Panc1 (cell line): Measurements from ENCODE around the gene RALGPS1. TPM values are rescaled to one million over a fixed set of nuclear protein-coding genes. Genes with fewer than 3 reads are reported as not detected.

Source experiments
- ATAC-seq: fragments of 200-7000 bp; cut with Tn5 transposase; 2 replicates; pipeline ENCODE4 v1.9.1; 2020; ENCODE audit warnings: mild to moderate bottlenecking, moderate library complexity
- BruUV-seq: library from RNA; stranded (reverse); fragments of 400-500 nt; replicated peaks from 2 replicates; lab custom pipeline; 2021; lab: Mats Ljungman, UMichigan
- CTCF ChIA-PET: fragments of 300-600 bp; sonication (Branson Sonifier 250); formaldehyde crosslinking; loops from one replicate; lab custom pipeline; 2022; ENCODE audit warnings: antibody characterized with exemption; lab: Charles Lee
- POLR2A ChIA-PET: fragments of 300-600 bp; sonication (Branson Sonifier 250); formaldehyde crosslinking; loops from one replicate; lab custom pipeline; 2022; ENCODE audit warnings: antibody characterized with exemption; lab: Charles Lee
- DNase-seq: peaks from one replicate; pipeline ENCODE4 v3.0.0-alpha.2; 2010; ENCODE audit warnings: low read depth, low spot score
- H3K27ac ChIP-seq: 2 replicates; pipeline ENCODE4 v1.5.1; 2011; ENCODE audit warnings: mild to moderate bottlenecking, low read length, inconsistent platforms
- H3K27me3 ChIP-seq: fragments of 200-500 bp; sonication (Bioruptor generic); 2 replicates; pipeline ENCODE4 v1.6.0; 2014; ENCODE audit warnings: low read length, inconsistent platforms; ENCODE audit not compliant: control insufficient read depth, insufficient read depth
- H3K36me3 ChIP-seq: fragments of 200-500 bp; sonication (Bioruptor generic); 2 replicates; pipeline ENCODE4 v1.5.1; 2014; ENCODE audit warnings: inconsistent platforms, mild to moderate bottlenecking, low read length, moderate library complexity; ENCODE audit not compliant: control insufficient read depth, insufficient read depth
- H3K4me1 ChIP-seq: 2 replicates; pipeline ENCODE4 v1.5.1; 2011; ENCODE audit warnings: inconsistent platforms, mild to moderate bottlenecking, low read length, moderate library complexity; ENCODE audit not compliant: control insufficient read depth, insufficient read depth
- H3K4me3 ChIP-seq, 2 experiments: 2 replicates each; pipeline ENCODE4 v1.5.1; 2011 to 2012; ENCODE audit warnings: low read depth in 2 of 2, low read length in 2 of 2, mild to moderate bottlenecking in 2 of 2, inconsistent platforms in 1 of 2, moderate library complexity in 1 of 2
- H3K9me3 ChIP-seq: fragments of 200-500 bp; sonication (Bioruptor generic); 2 replicates; pipeline ENCODE4 v1.5.1; 2014; ENCODE audit warnings: low read depth, mild to moderate bottlenecking, inconsistent platforms, low read length, moderate library complexity; ENCODE audit not compliant: control insufficient read depth, insufficient read depth
- CTCF ChIP-seq: fragments of 450-650 bp; IDR thresholded peaks from 2 replicates; pipeline ENCODE4 v1.5.1; 2017; ENCODE audit warnings: mild to moderate bottlenecking
- POLR2AphosphoS5 ChIP-seq: IDR thresholded peaks from 2 replicates; pipeline ENCODE4 v1.6.1; 2012; ENCODE audit warnings: mild to moderate bottlenecking, low read depth, low read length, moderate library complexity
- SIN3A ChIP-seq: IDR thresholded peaks from 2 replicates; pipeline ENCODE4 v1.6.1; 2012; ENCODE audit warnings: low read depth, mild to moderate bottlenecking, low read length, moderate library complexity, borderline replicate concordance; ENCODE audit not compliant: insufficient read depth
- TCF7L2 ChIP-seq: IDR thresholded peaks from 2 replicates; pipeline ENCODE4 v1.6.1; 2011; ENCODE audit warnings: mild to moderate bottlenecking, low read depth, low read length, inconsistent platforms
- in situ Hi-C: cut with HindIII; loops from 2 replicates; pipeline ENCODE4 v1.10.0; 2016; ENCODE audit warnings: low sequenced_read_pairs, low pct_unique_long_range_greater_than_20kb
- intact Hi-C: fragments of 100-400 bp; cut with micrococcal nuclease; formaldehyde crosslinking; loops from one replicate; pipeline ENCODE4 v1.10.0; 2022; ENCODE audit not compliant: unreplicated experiment
- total RNA-seq: library from RNA; stranded (reverse); gene quantifications from one replicate; pipeline ENCODE4 v1.2.1, GENCODE V29; 2021; ENCODE audit not compliant: unreplicated experiment
- TF ChIP-seq, protein P1 (sequence below), 2 experiments: IDR thresholded peaks; 2 replicates each; pipeline ENCODE4 v1.6.1; 2011 to 2012; ENCODE audit warnings: low read depth in 2 of 2, control low read depth in 1 of 2, low read length in 1 of 2, mild to moderate bottlenecking in 1 of 2, moderate library complexity in 1 of 2; ENCODE audit not compliant: insufficient read depth in 1 of 2

The RALGPS1 gene
- total RNA-seq, 1 experiment from 2014 or later, result 7.2 TPM

DNA sequence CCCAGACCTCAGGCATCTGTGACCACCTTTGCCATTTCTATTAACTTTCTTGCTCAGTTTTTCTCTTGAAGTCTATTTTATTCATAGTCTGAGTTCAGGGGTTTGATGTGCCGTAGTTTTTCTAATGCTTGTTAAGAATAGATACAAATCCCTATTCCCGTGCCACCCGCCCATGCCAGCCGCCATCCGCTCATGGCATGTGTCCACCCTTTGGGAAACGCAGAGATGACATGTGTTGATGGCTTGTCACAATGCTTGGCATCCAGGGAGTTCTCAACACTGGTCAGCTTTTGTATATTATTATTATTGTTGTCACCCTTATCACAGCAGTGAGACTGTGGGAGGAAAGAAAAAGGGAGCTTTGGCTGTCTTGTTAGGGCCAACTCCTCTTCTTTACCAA, 225.2 kb downstream of the RALGPS1 start:
- TF ChIP-seq SIN3A, result no peak
- no peak for TF ChIP-seq POLR2AphosphoS5
- TF ChIP-seq CTCF, result no peak
- TF ChIP-seq TCF7L2, result no peak
- TF ChIP-seq, protein P1, sequence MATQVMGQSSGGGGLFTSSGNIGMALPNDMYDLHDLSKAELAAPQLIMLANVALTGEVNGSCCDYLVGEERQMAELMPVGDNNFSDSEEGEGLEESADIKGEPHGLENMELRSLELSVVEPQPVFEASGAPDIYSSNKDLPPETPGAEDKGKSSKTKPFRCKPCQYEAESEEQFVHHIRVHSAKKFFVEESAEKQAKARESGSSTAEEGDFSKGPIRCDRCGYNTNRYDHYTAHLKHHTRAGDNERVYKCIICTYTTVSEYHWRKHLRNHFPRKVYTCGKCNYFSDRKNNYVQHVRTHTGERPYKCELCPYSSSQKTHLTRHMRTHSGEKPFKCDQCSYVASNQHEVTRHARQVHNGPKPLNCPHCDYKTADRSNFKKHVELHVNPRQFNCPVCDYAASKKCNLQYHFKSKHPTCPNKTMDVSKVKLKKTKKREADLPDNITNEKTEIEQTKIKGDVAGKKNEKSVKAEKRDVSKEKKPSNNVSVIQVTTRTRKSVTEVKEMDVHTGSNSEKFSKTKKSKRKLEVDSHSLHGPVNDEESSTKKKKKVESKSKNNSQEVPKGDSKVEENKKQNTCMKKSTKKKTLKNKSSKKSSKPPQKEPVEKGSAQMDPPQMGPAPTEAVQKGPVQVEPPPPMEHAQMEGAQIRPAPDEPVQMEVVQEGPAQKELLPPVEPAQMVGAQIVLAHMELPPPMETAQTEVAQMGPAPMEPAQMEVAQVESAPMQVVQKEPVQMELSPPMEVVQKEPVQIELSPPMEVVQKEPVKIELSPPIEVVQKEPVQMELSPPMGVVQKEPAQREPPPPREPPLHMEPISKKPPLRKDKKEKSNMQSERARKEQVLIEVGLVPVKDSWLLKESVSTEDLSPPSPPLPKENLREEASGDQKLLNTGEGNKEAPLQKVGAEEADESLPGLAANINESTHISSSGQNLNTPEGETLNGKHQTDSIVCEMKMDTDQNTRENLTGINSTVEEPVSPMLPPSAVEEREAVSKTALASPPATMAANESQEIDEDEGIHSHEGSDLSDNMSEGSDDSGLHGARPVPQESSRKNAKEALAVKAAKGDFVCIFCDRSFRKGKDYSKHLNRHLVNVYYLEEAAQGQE (IDR thresholded peaks at IDR 0.05; ENCODE audit: insufficient read depth in 1 of 2, low read depth in 2 of 2, low read length in 1 of 2), result no peak
- in situ Hi-C loops (no loop called here), intact Hi-C loops (no loop called here)
- no peaks in the 10 kb centered on the region for H3K27me3 ChIP-seq
- H3K9me3 ChIP-seq, result no peaks in the 10 kb centered on the region
- H3K27ac ChIP-seq, result no peak overlapping the region
- BruUV-seq, result no TSS peak
- H3K36me3 ChIP-seq, result no peaks in the 10 kb centered on the region
- no peaks in the 10 kb centered on the region for H3K4me1 ChIP-seq
- H3K4me3 ChIP-seq, result no peak overlapping the region
- ATAC-seq, result no peak
- CTCF ChIA-PET, result no interaction called here
- DNase-seq, result no peak
- POLR2A ChIA-PET, result no interaction called here

DNA sequence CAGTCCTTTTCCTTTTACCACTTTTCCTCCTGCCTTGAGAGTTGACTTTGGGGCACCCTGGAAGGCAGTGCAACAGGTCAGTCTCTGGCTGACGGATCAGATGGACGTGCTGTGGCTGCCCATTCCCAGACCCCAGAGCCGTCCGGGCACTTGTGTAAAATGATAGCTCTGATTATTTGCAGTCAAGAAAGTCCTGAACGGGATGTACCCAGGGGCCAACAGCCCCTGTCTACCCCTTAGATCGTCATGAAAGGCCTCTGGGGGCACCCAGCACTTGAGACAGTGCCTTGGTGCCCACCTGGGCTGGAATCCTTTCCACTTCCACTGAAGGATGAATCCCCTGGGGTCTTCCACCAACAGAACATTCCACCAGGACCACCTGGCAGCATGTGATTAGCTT, 225.6 kb downstream of the RALGPS1 start:
- Histone ChIP-seq H3K36me3 (no peaks in the 10 kb centered on the region), H3K9me3 (no peaks in the 10 kb centered on the region), H3K4me3 (no peak overlapping the region), H3K4me1 (no peaks in the 10 kb centered on the region), H3K27ac (no peak overlapping the region), H3K27me3 (no peaks in the 10 kb centered on the region)
- TF ChIP-seq CTCF (no peak), POLR2AphosphoS5 (no peak), SIN3A (no peak), TCF7L2 (no peak)
- TF ChIP-seq, protein P1 (IDR thresholded peaks at IDR 0.05; ENCODE audit: insufficient read depth in 1 of 2, low read depth in 2 of 2, low read length in 1 of 2), result no peak
- ChIA-PET POLR2A (no interaction called here), CTCF (no interaction called here)
- intact Hi-C loops (no loop called here), in situ Hi-C loops (no loop called here)
- ATAC-seq (no peak), DNase-seq (no peak)
- BruUV-seq, result no TSS peak
